Fibroblast of lung (primary cell): Measurements from ENCODE around the gene CCNG2. TPM values are rescaled to one million over a fixed set of nuclear protein-coding genes. Genes with fewer than 3 reads are reported as not detected.

ENCODE experiments used
- DNase-seq, 2 donors: peaks; one replicate each; pipeline versions ENCODE4 v3.0.0 to v3.0.0-alpha.2; 2010; ENCODE audit warnings: low read depth in 2 of 2
- H2AFZ ChIP-seq: 2 replicates; pipeline ENCODE4 v1.5.1; 2012; ENCODE audit warnings: low read length, control low read depth, inconsistent platforms
- H3K27ac ChIP-seq: 2 replicates; pipeline ENCODE4 v1.5.1; 2011; ENCODE audit warnings: low read length, control low read depth; ENCODE audit not compliant: insufficient read depth
- H3K27me3 ChIP-seq: 2 replicates; pipeline ENCODE4 v1.5.1; 2011; ENCODE audit warnings: mild to moderate bottlenecking, low read length; ENCODE audit not compliant: control insufficient read depth, insufficient read depth
- H3K36me3 ChIP-seq: 2 replicates; pipeline ENCODE4 v1.5.1; 2011; ENCODE audit warnings: low read length; ENCODE audit not compliant: control insufficient read depth, insufficient read depth
- H3K4me1 ChIP-seq: 2 replicates; pipeline ENCODE4 v1.5.1; 2011; ENCODE audit warnings: low read length; ENCODE audit not compliant: control insufficient read depth, insufficient read depth; ENCODE audit errors: extremely low read depth
- H3K4me2 ChIP-seq: 2 replicates; pipeline ENCODE4 v1.5.1; 2011; ENCODE audit warnings: low read length, control low read depth; ENCODE audit not compliant: insufficient read depth; ENCODE audit errors: extremely low read depth
- H3K4me3 ChIP-seq, 4 experiments: fragments of 200-600 bp in 1 of 4; sonication (generic) in 1 of 4; replicated peaks in 1 of 4; 2 replicates each; pipeline ENCODE4 v1.5.1; 2011 to 2016; ENCODE audit warnings: low read length in 4 of 4, low read depth in 3 of 4, mild to moderate bottlenecking in 3 of 4, control low read depth in 2 of 4, inconsistent platforms in 1 of 4, mixed read lengths in 1 of 4; ENCODE audit not compliant: insufficient read depth in 1 of 4; ENCODE audit errors: control extremely low read depth in 1 of 4
- H3K79me2 ChIP-seq: 2 replicates; pipeline ENCODE4 v1.5.1; 2012; ENCODE audit warnings: mild to moderate bottlenecking, low read length, inconsistent platforms; ENCODE audit not compliant: control insufficient read depth, insufficient read depth
- H3K9ac ChIP-seq: 2 replicates; pipeline ENCODE4 v1.5.1; 2011; ENCODE audit warnings: mild to moderate bottlenecking, low read length, control low read depth; ENCODE audit not compliant: insufficient read depth
- H3K9me3 ChIP-seq: 2 replicates; pipeline ENCODE4 v1.5.1; 2012; ENCODE audit warnings: low read depth, low read length; ENCODE audit not compliant: control insufficient read depth, insufficient read depth
- H4K20me1 ChIP-seq: 2 replicates; pipeline ENCODE4 v1.5.1; 2011; ENCODE audit warnings: low read length; ENCODE audit not compliant: control insufficient read depth, insufficient read depth; ENCODE audit errors: extremely low read depth
- CTCF ChIP-seq, 2 donors: IDR thresholded peaks in 1 of 2; conservative IDR thresholded peaks in 1 of 2; 1 replicate in 1 of 2; 2 replicates in 1 of 2; pipeline ENCODE4 v1.5.1; 2011 to 2012; ENCODE audit warnings: low read length in 2 of 2, control low read depth in 1 of 2, inconsistent platforms in 1 of 2, low read depth in 1 of 2, mild to moderate bottlenecking in 1 of 2
- EZH2 ChIP-seq: IDR thresholded peaks from 2 replicates; pipeline ENCODE4 v1.5.1; 2012; ENCODE audit warnings: low read length, control low read depth, mild to moderate bottlenecking; ENCODE audit errors: missing control alignments
- polyA plus RNA-seq, 2 donors: library from polyadenylated mRNA; depleted of rRNA in 1 of 2; stranded (reverse) in 1 of 2; unstranded in 1 of 2; fragments of >200 nt; gene quantifications; 2 replicates each; pipeline ENCODE4 v1.2.1, GENCODE V29; 2011 to 2012; ENCODE audit warnings: missing spikeins in 1 of 2
- total RNA-seq: library from RNA; depleted of rRNA; stranded (reverse); fragments of >200 nt; gene quantifications from 2 replicates; pipeline ENCODE4 v1.2.1, GENCODE V29; 2014

Gene CCNG2
- total and polyA plus RNA-seq, 2 donors (not counting 1 experiment from before 2014, with no cell fraction given) = 20.1 to 30.3 TPM

- Histone ChIP-seq H2AFZ (no peak overlapping the region), H3K79me2 (no peaks in the 10 kb centered on the region), H3K4me3 (no peak overlapping the region), H3K27me3 (no peaks in the 10 kb centered on the region), H3K4me2 (no peak overlapping the region), H3K4me1 (no peaks in the 10 kb centered on the region), H3K9ac (no peak overlapping the region), H3K27ac (no peak overlapping the region), H3K36me3 (no peaks in the 10 kb centered on the region), H4K20me1 (no peaks in the 10 kb centered on the region), H3K9me3 (no peaks in the 10 kb centered on the region)
- no peak for DNase-seq
- TF ChIP-seq EZH2 (no peak), CTCF (conservative IDR thresholded peaks at IDR 0.05 in 1 of 2, IDR thresholded peaks at IDR 0.05 in 1 of 2; ENCODE audit: low read depth in 1 of 2, low read length in 2 of 2) (no peak)
Observed at GRCh38 chr4:77145842-77146185, 11.2 kb upstream of the CCNG2 start.

GRCh38 chr4:77146186-77147078, 10.6 kb upstream of the CCNG2 start:
- peak in 1 of 2 donors; percentile 46 for DNase-seq
- TF ChIP-seq CTCF (conservative IDR thresholded peaks at IDR 0.05 in 1 of 2, IDR thresholded peaks at IDR 0.05 in 1 of 2; ENCODE audit: low read depth in 1 of 2, low read length in 2 of 2) = no peak
- TF ChIP-seq EZH2 = no peak
- Histone ChIP-seq H3K9ac (no peak overlapping the region), H3K36me3 (no peaks in the 10 kb centered on the region), H3K4me3 (no peak overlapping the region), H3K27me3 (peaks cover 3% of the 10 kb centered on the region), H3K9me3 (no peaks in the 10 kb centered on the region), H3K79me2 (no peaks in the 10 kb centered on the region), H3K4me2 (no peak overlapping the region), H2AFZ (no peak overlapping the region), H3K4me1 (no peaks in the 10 kb centered on the region), H3K27ac (no peak overlapping the region), H4K20me1 (no peaks in the 10 kb centered on the region)

GRCh38 chr4:77147079-77147782, 9.8 kb upstream of the CCNG2 start:
- Histone ChIP-seq H3K9ac (no peak overlapping the region), H3K4me1 (no peaks in the 10 kb centered on the region), H3K27me3 (peaks cover 3% of the 10 kb centered on the region), H3K4me3 (no peak overlapping the region), H2AFZ (no peak overlapping the region), H3K36me3 (no peaks in the 10 kb centered on the region), H3K27ac (no peak overlapping the region), H3K79me2 (no peaks in the 10 kb centered on the region), H3K4me2 (no peak overlapping the region), H4K20me1 (no peaks in the 10 kb centered on the region), H3K9me3 (no peaks in the 10 kb centered on the region)
- no peak for DNase-seq
- no peak for TF ChIP-seq EZH2
- TF ChIP-seq CTCF (conservative IDR thresholded peaks at IDR 0.05 in 1 of 2, IDR thresholded peaks at IDR 0.05 in 1 of 2; ENCODE audit: low read depth in 1 of 2, low read length in 2 of 2) = no peak
